Endodermal cell (in vitro differentiated cells): ENCODE measurements around the gene SF3B3. TPM values are rescaled to one million over a fixed set of nuclear protein-coding genes. Genes with fewer than 3 reads are reported as not detected.

Source experiments
- DNase-seq: peaks from one replicate; pipeline ENCODE4 v3.0.0-alpha.2; 2017
- H3K27ac ChIP-seq: 2 replicates; pipeline ENCODE4 v1.5.1; 2013; ENCODE audit warnings: mild to moderate bottlenecking, low read depth, low read length, moderate library complexity
- H3K27me3 ChIP-seq: 2 replicates; pipeline ENCODE4 v1.6.1; 2013; ENCODE audit warnings: mild to moderate bottlenecking, low read length, moderate library complexity; ENCODE audit not compliant: insufficient read depth, control insufficient read depth, poor library complexity, severe bottlenecking
- H3K36me3 ChIP-seq: 2 replicates; pipeline ENCODE4 v1.7.0; 2013; ENCODE audit warnings: mild to moderate bottlenecking, low read length, moderate library complexity; ENCODE audit not compliant: control insufficient read depth, insufficient read depth
- H3K4me1 ChIP-seq: one replicate; pipeline ENCODE4 v1.7.0; 2013; ENCODE audit warnings: low read length; ENCODE audit not compliant: control insufficient read depth, insufficient read depth
- H3K4me3 ChIP-seq: 2 replicates; pipeline ENCODE4 v1.5.1; 2013; ENCODE audit warnings: mild to moderate bottlenecking, low read length, moderate library complexity
- H3K9ac ChIP-seq: 2 replicates; pipeline ENCODE4 v1.6.1; 2013; ENCODE audit warnings: mild to moderate bottlenecking, low read length, moderate library complexity; ENCODE audit not compliant: poor library complexity, severe bottlenecking; ENCODE audit errors: extremely low read depth
- H3K9me3 ChIP-seq: 2 replicates; pipeline ENCODE4 v1.6.1; 2013; ENCODE audit warnings: mild to moderate bottlenecking, low read length, moderate library complexity; ENCODE audit not compliant: control insufficient read depth
- H3K27ac Mint-ChIP-seq: 2 replicates; pipeline ENCODE4 v1.8.0; 2020; ENCODE audit warnings: mixed read lengths
- H3K27me3 Mint-ChIP-seq: 2 replicates; pipeline ENCODE4 v1.8.0; 2021; ENCODE audit warnings: mild to moderate bottlenecking, mixed read lengths; ENCODE audit not compliant: insufficient read depth
- H3K36me3 Mint-ChIP-seq: 2 replicates; pipeline ENCODE4 v1.8.0; 2020; ENCODE audit warnings: low read depth, mixed read lengths
- H3K4me1 Mint-ChIP-seq: 2 replicates; pipeline ENCODE4 v1.8.0; 2020; ENCODE audit warnings: mixed read lengths
- H3K4me3 Mint-ChIP-seq: 2 replicates; pipeline ENCODE4 v1.8.0; 2020; ENCODE audit warnings: mild to moderate bottlenecking, moderate library complexity, mixed read lengths
- H3K9me3 Mint-ChIP-seq: 2 replicates; pipeline ENCODE4 v1.8.0; 2020; ENCODE audit warnings: mild to moderate bottlenecking, mixed read lengths
- CTCF ChIP-seq: fragments of 200-600 bp; sonication (generic); conservative IDR thresholded peaks from 2 replicates; pipeline ENCODE4 v1.5.0; 2021; ENCODE audit warnings: antibody characterized with exemption, mild to moderate bottlenecking
- WGBS, 2 experiments: methylation state at CpG; one replicate each; pipeline versions ENCODE4 v1.1.5 to v1.1.7; 2013; ENCODE audit warnings: missing lambda C conversion rate in 2 of 2, mixed read lengths in 1 of 2; ENCODE audit not compliant: insufficient coverage in 1 of 2, insufficient read length in 1 of 2; 5-methylcytosine and 5-hydroxymethylcytosine counted together
- total RNA-seq, 2 donors: library from RNA; stranded (reverse); fragmentation: NEBNext Ultra II Directional in 1 of 2; extraction: Animal tissue kit (Norgen Biotek cat#: 25700) in 1 of 2; gene quantifications; 2 replicates in 1 of 2; 3 replicates in 1 of 2; pipeline ENCODE4 v1.2.1, GENCODE V29; 2021

SF3B3 gene
- total RNA-seq, 2 donors from 2014 or later, result 479 to 484 TPM

- Mint-ChIP-seq H3K9me3 (no peaks in the 10 kb centered on the region), H3K27ac (peak overlapping the region; percentile 72), H3K4me3 (no peak overlapping the region), H3K27me3 (no peaks in the 10 kb centered on the region), H3K36me3 (peaks cover 95% of the 10 kb centered on the region), H3K4me1 (no peaks in the 10 kb centered on the region)
- H3K4me3 ChIP-seq, result no peak overlapping the region
- no peaks in the 10 kb centered on the region for H3K9me3 ChIP-seq
- H3K36me3 ChIP-seq, result peaks cover 100% of the 10 kb centered on the region
- no peaks in the 10 kb centered on the region for H3K4me1 ChIP-seq
- no peak overlapping the region for H3K9ac ChIP-seq
- no peak overlapping the region for H3K27ac ChIP-seq
- no peak for TF ChIP-seq CTCF
- DNase-seq, result no peak
- no peaks in the 10 kb centered on the region for H3K27me3 ChIP-seq
- 93 to 100% methylated on average over 3 to 4 of the region's 5 CpGs for WGBS, 2 experiments
These were observed 45.1 kb downstream of the SF3B3 start for GRCh38 chr16:70568601-70569237.

GRCh38 chr16:70569752-70570151 lies 46.1 kb downstream of the SF3B3 start:
- Histone ChIP-seq H3K4me1 (no peaks in the 10 kb centered on the region), H3K36me3 (peaks cover 99% of the 10 kb centered on the region), H3K9me3 (no peaks in the 10 kb centered on the region), H3K27ac (no peak overlapping the region), H3K27me3 (no peaks in the 10 kb centered on the region), H3K9ac (no peak overlapping the region), H3K4me3 (no peak overlapping the region)
- Mint-ChIP-seq H3K9me3 (no peaks in the 10 kb centered on the region), H3K27ac (no peak overlapping the region), H3K27me3 (no peaks in the 10 kb centered on the region), H3K36me3 (peaks cover 93% of the 10 kb centered on the region), H3K4me3 (no peak overlapping the region), H3K4me1 (no peaks in the 10 kb centered on the region)
- WGBS, 2 experiments, result 92 to 100% methylated on average over 5 to 6 of the region's 6 CpGs
- TF ChIP-seq CTCF, result no peak
- no peak for DNase-seq

GRCh38 chr16:70570967-70571570 lies 47.5 kb downstream of the SF3B3 start:
- peaks cover 84% of the 10 kb centered on the region for H3K36me3 Mint-ChIP-seq
- H3K36me3 ChIP-seq, result peaks cover 92% of the 10 kb centered on the region

More at GRCh38 chr16:70570967-70571570, 47.5 kb downstream of the SF3B3 start:
- Histone ChIP-seq H3K9me3 (no peaks in the 10 kb centered on the region), H3K27ac (no peak overlapping the region), H3K9ac (no peak overlapping the region), H3K27me3 (no peaks in the 10 kb centered on the region), H3K4me1 (no peaks in the 10 kb centered on the region), H3K4me3 (no peak overlapping the region)
- WGBS, 2 experiments, result 94 to 95% methylated on average over 6 to 10 of the region's 10 CpGs
- H3K27me3 Mint-ChIP-seq, result no peaks in the 10 kb centered on the region
- DNase-seq, result no peak
- H3K9me3 Mint-ChIP-seq, result no peaks in the 10 kb centered on the region
- TF ChIP-seq CTCF, result no peak
- no peaks in the 10 kb centered on the region for H3K4me1 Mint-ChIP-seq
- H3K27ac Mint-ChIP-seq, result no peak overlapping the region
- no peak overlapping the region for H3K4me3 Mint-ChIP-seq
